ENCODE measurements around the gene CAMK4.
"Not testable (repeated sequence)": the region's sequence is repeated elsewhere in the genome, so short reads cannot be mapped to it uniquely, and the experiment has no call there.

CAMK4 gene

GRCh38 chr5:111261610-111262009 is 37.4 kb downstream of the CAMK4 start:
- DNase-seq = no peak

- DNase-seq = no peak
Measured at GRCh38 chr5:111262153-111262552, 38.0 kb downstream of the CAMK4 start.

GRCh38 chr5:111262815-111263214 is 38.6 kb downstream of the CAMK4 start:
- DNase-seq = no peak

GRCh38 chr5:111266491-111266890 is 42.3 kb downstream of the CAMK4 start:
- DNase-seq = peak; percentile 75

- no peak for DNase-seq
Measured at GRCh38 chr5:111268300-111268699, 44.1 kb downstream of the CAMK4 start.

GRCh38 chr5:111271885-111272284 is 47.7 kb downstream of the CAMK4 start:
- DNase-seq = no peak

- no peak for DNase-seq
Measured at GRCh38 chr5:111277061-111277460, 52.9 kb downstream of the CAMK4 start.

GRCh38 chr5:111278858-111279504 is 54.8 kb downstream of the CAMK4 start:
- DNase-seq = no peak

- DNase-seq = peak; percentile 49
Measured at GRCh38 chr5:111280282-111280951, 56.2 kb downstream of the CAMK4 start.

GRCh38 chr5:111282798-111283197 is 58.6 kb downstream of the CAMK4 start:
- DNase-seq = no peak

- no peak for DNase-seq
Measured at GRCh38 chr5:111284825-111285224, 60.6 kb downstream of the CAMK4 start.

- DNase-seq = no peak
Measured at GRCh38 chr5:111294551-111294950, 70.4 kb downstream of the CAMK4 start.

- no peak for DNase-seq
Measured at GRCh38 chr5:111295649-111296048, 71.5 kb downstream of the CAMK4 start.

GRCh38 chr5:111296570-111296969 is 72.4 kb downstream of the CAMK4 start:
- DNase-seq = no peak

GRCh38 chr5:111299067-111299481 is 74.9 kb downstream of the CAMK4 start:
- DNase-seq = no peak

GRCh38 chr5:111299831-111300432 is 75.7 kb downstream of the CAMK4 start:
- no peak for DNase-seq

- no peak for DNase-seq
Measured at GRCh38 chr5:111301264-111301663, 77.1 kb downstream of the CAMK4 start.

GRCh38 chr5:111302043-111302442 is 77.9 kb downstream of the CAMK4 start:
- not testable (repeated sequence) for DNase-seq

- no peak for DNase-seq
Measured at GRCh38 chr5:111308951-111309350, 84.8 kb downstream of the CAMK4 start.

- no peak for DNase-seq
Measured at GRCh38 chr5:111309384-111309783, 85.2 kb downstream of the CAMK4 start.

GRCh38 chr5:111310711-111311620 is 86.8 kb downstream of the CAMK4 start:
- DNase-seq = peak; percentile 17

- DNase-seq = no peak
Measured at GRCh38 chr5:111311666-111312065, 87.5 kb downstream of the CAMK4 start.

GRCh38 chr5:111313017-111313724 is 89.0 kb downstream of the CAMK4 start:
- no peak for DNase-seq
